Placental pericyte (primary cell): Measurements from ENCODE around the gene CCT4. TPM values are rescaled to one million over a fixed set of nuclear protein-coding genes. Genes with fewer than 3 reads are reported as not detected.

Experiments used
- small RNA-seq: library from RNA; depleted of rRNA; stranded (forward); fragments of <200 nt; gene quantifications from one replicate; pipeline ENCODE3, GENCODE V24; 2012; ENCODE audit warnings: low replicate concordance
- total RNA-seq: library from RNA; depleted of rRNA; stranded (reverse); fragments of >200 nt; gene quantifications from 2 replicates; pipeline ENCODE4 v1.2.3, GENCODE V29; 2012

CCT4 gene, protein sequence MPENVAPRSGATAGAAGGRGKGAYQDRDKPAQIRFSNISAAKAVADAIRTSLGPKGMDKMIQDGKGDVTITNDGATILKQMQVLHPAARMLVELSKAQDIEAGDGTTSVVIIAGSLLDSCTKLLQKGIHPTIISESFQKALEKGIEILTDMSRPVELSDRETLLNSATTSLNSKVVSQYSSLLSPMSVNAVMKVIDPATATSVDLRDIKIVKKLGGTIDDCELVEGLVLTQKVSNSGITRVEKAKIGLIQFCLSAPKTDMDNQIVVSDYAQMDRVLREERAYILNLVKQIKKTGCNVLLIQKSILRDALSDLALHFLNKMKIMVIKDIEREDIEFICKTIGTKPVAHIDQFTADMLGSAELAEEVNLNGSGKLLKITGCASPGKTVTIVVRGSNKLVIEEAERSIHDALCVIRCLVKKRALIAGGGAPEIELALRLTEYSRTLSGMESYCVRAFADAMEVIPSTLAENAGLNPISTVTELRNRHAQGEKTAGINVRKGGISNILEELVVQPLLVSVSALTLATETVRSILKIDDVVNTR
- 115 and 159 TPM in 2 replicates for total RNA-seq

DNA sequence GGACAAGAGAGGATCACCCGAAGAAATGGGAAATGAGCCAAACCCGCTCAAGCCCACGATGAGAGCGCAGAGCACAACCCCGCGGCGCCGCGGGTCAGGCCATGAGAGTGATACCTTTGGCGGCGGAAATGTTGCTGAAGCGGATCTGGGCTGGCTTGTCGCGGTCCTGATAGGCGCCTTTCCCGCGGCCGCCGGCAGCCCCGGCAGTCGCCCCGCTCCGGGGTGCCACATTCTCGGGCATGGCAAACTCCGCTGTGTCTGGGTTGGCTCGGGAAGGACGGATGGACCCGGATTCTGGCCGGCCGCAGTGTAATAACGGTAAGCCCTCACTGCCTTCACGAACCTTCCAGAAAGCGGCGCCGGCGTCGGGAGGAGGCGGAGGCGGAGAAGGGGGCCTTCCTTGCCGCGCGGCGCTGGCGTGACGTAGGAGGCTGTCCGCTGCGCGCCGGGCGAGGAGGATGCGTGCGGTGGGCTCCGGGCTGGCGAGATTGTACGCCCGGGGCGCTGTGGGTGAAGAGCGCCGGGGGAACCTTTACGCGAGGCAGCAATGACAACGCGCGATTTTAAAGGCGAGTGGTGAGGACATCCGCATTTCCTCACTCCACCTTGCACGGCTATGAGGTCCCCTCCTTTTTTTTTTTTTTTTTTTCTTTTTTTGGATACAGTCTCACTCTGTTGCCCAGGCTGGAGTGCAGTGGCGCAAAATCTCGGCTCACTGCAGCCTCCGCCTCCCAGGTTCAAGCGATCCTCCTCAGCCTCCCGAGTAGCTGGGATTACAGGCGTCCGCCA is at the start of gene CCT4:
TSS of gene CCT4 (minus strand) at position 390 of the 789 bp plus-strand sequence. CDS start at position 241, 149 bp downstream.

DNA sequence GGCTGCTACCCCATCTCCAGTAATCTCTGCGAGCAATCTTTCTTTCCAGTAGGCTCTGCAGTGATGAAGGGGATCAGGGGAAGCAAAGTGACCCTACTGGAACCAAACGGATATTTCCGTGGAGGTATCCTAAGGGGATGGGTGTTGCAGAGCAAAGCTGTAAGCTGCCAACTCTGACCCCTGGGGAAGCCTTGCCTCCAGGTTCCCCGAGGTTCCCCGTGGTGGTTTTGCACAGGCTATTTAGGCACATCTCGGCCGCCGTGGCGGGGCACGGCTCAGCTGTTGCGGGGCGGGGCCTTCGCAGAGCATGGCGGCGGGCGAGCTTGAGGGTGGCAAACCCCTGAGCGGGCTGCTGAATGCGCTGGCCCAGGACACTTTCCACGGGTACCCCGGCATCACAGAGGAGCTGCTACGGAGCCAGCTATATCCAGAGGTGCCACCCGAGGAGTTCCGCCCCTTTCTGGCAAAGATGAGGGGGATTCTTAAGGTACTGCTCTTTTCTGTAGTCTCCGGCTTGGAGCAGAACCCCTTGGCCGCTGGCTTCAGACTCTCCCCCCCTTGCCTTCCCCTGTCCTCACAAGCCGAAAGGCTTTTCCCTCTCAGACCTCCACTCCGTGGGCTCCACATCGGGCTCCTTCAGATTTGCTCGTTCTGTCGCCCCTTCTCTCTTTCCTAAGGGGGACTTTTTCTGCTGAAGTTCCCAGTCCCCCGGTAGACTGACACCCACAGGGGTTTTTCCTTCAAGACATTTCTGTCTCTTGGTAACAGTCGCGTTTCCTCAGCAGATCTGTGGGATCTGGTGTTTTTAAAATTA is 17.1 kb upstream of the CCT4 start, which contains the start of gene COMMD1:
TSS of gene COMMD1 (plus strand) at position 303 of the 814 bp plus-strand sequence. CDS start at position 308, 5 bp downstream.

DNA sequence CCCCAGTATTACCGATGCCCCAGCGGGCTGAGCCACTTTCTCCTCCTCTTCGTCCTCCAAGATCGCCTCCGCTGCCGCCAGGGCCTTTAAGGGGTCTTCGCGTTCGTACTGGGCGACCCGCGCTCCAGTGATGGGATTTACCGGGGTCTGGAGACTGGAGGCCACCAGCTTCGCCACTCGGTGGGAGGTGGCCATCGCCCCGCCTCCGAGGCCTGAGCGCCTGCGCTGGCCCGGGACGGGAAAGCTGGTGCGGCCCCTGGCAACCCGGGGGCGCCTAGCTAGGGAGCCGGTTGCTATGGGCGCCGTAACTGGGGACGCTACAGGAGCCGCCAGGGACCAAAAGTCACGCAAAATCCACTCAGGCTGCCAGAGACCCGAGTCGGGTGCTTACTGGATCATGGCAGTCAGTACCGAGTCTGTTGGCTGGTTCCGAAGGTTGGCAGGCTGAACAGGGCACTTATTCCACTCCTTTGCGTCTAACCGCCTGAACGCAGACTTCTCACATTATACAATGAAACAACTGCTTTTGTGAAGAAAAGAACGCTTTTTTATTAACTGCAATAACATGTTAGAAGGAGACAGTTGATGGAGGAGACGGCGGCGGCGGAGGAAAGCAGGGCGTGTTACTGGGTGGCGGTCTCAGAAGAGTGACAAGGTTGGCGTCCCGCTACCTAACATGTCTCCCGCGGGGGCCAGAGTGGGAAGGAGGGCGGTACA is 34.5 kb downstream of the CCT4 start, which contains the start of gene FAM161A:
TSS of gene FAM161A (minus strand) at position 214 of the 717 bp plus-strand sequence. CDS start at position 195, 19 bp downstream.

Small RNAs within 50 kb of the gene (small RNA-seq; reads per million reads assigned to genes)
- not detected for gene RF00019

Other genes with a start within 250 kb of the CCT4 start
- 2.0 and 2.6 TPM in 2 replicates for gene FAM161A, start 34.6 kb downstream of the CCT4 start, total RNA-seq
- gene COMMD1, start 17.0 kb upstream of the CCT4 start, total RNA-seq: 34.6 and 49.2 TPM in 2 replicates